Heart left ventricle (tissue), 16 donors: ENCODE data around the gene SMC1B. TPM values are rescaled to one million over a fixed set of nuclear protein-coding genes. Genes with fewer than 3 reads are reported as not detected.
A peak's percentile ranks its signal among the peaks of the same experiment; 100 is the strongest.

ENCODE experiments used
- ATAC-seq, 4 donors: fragments of 200-7000 bp; cut with Tn5 transposase; one replicate each; pipeline ENCODE4 v1.9.1; 2020 to 2022; ENCODE audit warnings: moderate library complexity in 4 of 4, mild to moderate bottlenecking in 3 of 4, moderate number of reproducible peaks in 1 of 4
- DNase-seq, 5 donors: peaks; one replicate each; pipeline ENCODE4 v3.0.0-alpha.2; 2020
- H3K27ac ChIP-seq, 12 donors: fragments of 200-600 bp; sonication (generic) in 4 of 12; one replicate each; pipeline versions ENCODE4 v1.5.0 to v1.8.0; 2016 to 2022; ENCODE audit warnings: mild to moderate bottlenecking in 2 of 12
- H3K27me3 ChIP-seq, 9 donors: fragments of 200-600 bp; sonication (generic) in 2 of 9; one replicate each; pipeline versions ENCODE4 v1.5.1 to v1.8.0; 2016 to 2022; ENCODE audit warnings: mild to moderate bottlenecking in 3 of 9
- H3K36me3 ChIP-seq, 9 donors: fragments of 200-600 bp; sonication (generic) in 2 of 9; one replicate each; pipeline versions ENCODE4 v1.5.0 to v1.8.0; 2018 to 2022; ENCODE audit warnings: mild to moderate bottlenecking in 2 of 9
- H3K4me1 ChIP-seq, 12 donors: fragments of 200-600 bp; sonication (generic) in 4 of 12; one replicate each; pipeline versions ENCODE4 v1.5.0 to v1.8.0; 2016 to 2022; ENCODE audit warnings: mild to moderate bottlenecking in 3 of 12
- H3K4me3 ChIP-seq, 12 donors: fragments of 200-600 bp; sonication (generic) in 4 of 12; one replicate each; pipeline versions ENCODE4 v1.5.0 to v1.8.0; 2017 to 2022; ENCODE audit warnings: mild to moderate bottlenecking in 9 of 12, moderate library complexity in 4 of 12
- H3K9me3 ChIP-seq, 12 donors: fragments of 200-600 bp; sonication (generic) in 4 of 12; one replicate each; pipeline versions ENCODE4 v1.5.0 to v1.8.0; 2016 to 2022; ENCODE audit warnings: mild to moderate bottlenecking in 1 of 12
- CTCF ChIP-seq, 12 donors: fragments of 200-600 bp; sonication (generic) in 4 of 12; IDR thresholded peaks; one replicate each; pipeline versions ENCODE4 v1.5.0 to v1.8.0; 2018 to 2022; ENCODE audit warnings: antibody characterized with exemption in 12 of 12, mild to moderate bottlenecking in 5 of 12
- POLR2A ChIP-seq, 2 donors: fragments of 450-650 bp; IDR thresholded peaks; one replicate each; pipeline ENCODE4 v1.6.1; 2017; ENCODE audit warnings: antibody characterized with exemption in 2 of 2, mild to moderate bottlenecking in 2 of 2, moderate library complexity in 2 of 2
- WGBS, 4 donors: extraction: QIAGEN DNeasy Blood & Tissue Kit in 2 of 4; methylation state at CpG; one replicate each; pipeline versions ENCODE4 v1.1.5 to v1.1.7; 2013 to 2018; 5-methylcytosine and 5-hydroxymethylcytosine counted together
- intact Hi-C, 10 donors: fragments of 100-400 bp; cut with DNase I; formaldehyde crosslinking; loops; one replicate each; pipeline versions ENCODE4 v1.11.1 to v1.14.2; 2022
- polyA plus RNA-seq, 2 donors: library from polyadenylated mRNA; stranded (reverse); fragments of 200-250 nt; gene quantifications; one replicate each; pipeline ENCODE4 v1.2.3, GENCODE V29; 2013
- total RNA-seq, 9 donors: library from RNA; depleted of rRNA in 2 of 9; stranded (reverse); fragments of >200 nt in 2 of 9; fragmentation: NEBNext Ultra II Directional in 3 of 9; extraction: Animal tissue kit (Norgen Biotek cat#: 25700) in 3 of 9; gene quantifications; one replicate each; pipeline versions ENCODE4 v1.1.0 to v1.2.4, GENCODE V29; 2016 to 2023
- donor health status: ischemic (EF 13 %, LVEDD 7.1; RV severe dilation, severe dysfunction).
- donor health status: healthy with polysubstance abuse.
- donor health status: DM: no; HTN: yes; CAD: no.
- donor health status: DM: no; HTN: no; CAD: no.
- donor health status: ischemic (EF 25% LVEDD 6.9; RV normal size, moderate dysfunction).
- donor health status: ischemic (EF 25% LVEDD 5.7; RV mildly dilated, moderate dysfunction).
- donor health status: healthy.
- donor health status: DM: yes; HTN: yes; CAD: no.
- donor health status: ischemic (EF 35%, LVEDD 5.7; RV mildly dilated, moderate dysfunction).
- donor health status: nonischemic (EF 11% LVEDD 7.7; RV severe dilation, severe dysfunction).
- donor health status: DM: yes; HTN: yes; CAD: no.
- donor health status: PGD.
- donor health status: ischemic (EF 29% LVEDD 5.4; RV normal size, mild dysfunction).
- donor health status: nonischemic (EF 23%, LVEDD 6.1; RV moderate dilation, normal function).

Gene SMC1B
- total and polyA plus RNA-seq, 11 donors: not detected

- H3K4me1 ChIP-seq: peaks cover 0 to 13% (median 6%) of the 10 kb centered on the region in 12 donors
- peaks cover 0 to 4% (median 0%) of the 10 kb centered on the region in 9 donors for H3K27me3 ChIP-seq
- intact Hi-C loops: loop anchor here in 3 of 10 donors (5.0 to 10.0 kb wide), 2 partner anchors 116 to 329 kb away; no protein-coding TSS in a partner anchor
- no peak for TF ChIP-seq CTCF (IDR thresholded peaks at IDR 0.05)
- TF ChIP-seq POLR2A (IDR thresholded peaks at IDR 0.05): no peak
- H3K4me3 ChIP-seq: no peak overlapping the region
- no peaks in the 10 kb centered on the region for H3K36me3 ChIP-seq
- H3K9me3 ChIP-seq: peaks cover 0 to 5% (median 0%) of the 10 kb centered on the region in 12 donors
- ATAC-seq (no peak), DNase-seq (no peak)
- 86 to 93% (median 88%) methylated on average over 19 of the region's 19 CpGs for WGBS, 4 donors
- H3K27ac ChIP-seq: no peak overlapping the region
Measured at GRCh38 chr22:45430871-45431270, 17.5 kb upstream of the SMC1B start.

- WGBS, 4 donors: 82 to 88% (median 83%) methylated on average over 18 of the region's 18 CpGs
- intact Hi-C loops: loop anchor here in 3 of 10 donors (5.0 to 10.0 kb wide), 2 partner anchors 115 to 328 kb away; no protein-coding TSS in a partner anchor
Measured at GRCh38 chr22:45429981-45430775, 16.8 kb upstream of the SMC1B start.

GRCh38 chr22:45429424-45429823 is 16.0 kb upstream of the SMC1B start:
- Histone ChIP-seq H3K36me3 (no peaks in the 10 kb centered on the region), H3K27me3 (peaks cover 0 to 4% (median 0%) of the 10 kb centered on the region in 9 donors), H3K27ac (no peak overlapping the region), H3K4me1 (no peaks in the 10 kb centered on the region), H3K4me3 (no peak overlapping the region), H3K9me3 (peaks cover 0 to 5% (median 0%) of the 10 kb centered on the region in 12 donors)
- intact Hi-C loops: no loop called here
- TF ChIP-seq CTCF (IDR thresholded peaks at IDR 0.05): no peak
- no peak for TF ChIP-seq POLR2A (IDR thresholded peaks at IDR 0.05)
- no peak for DNase-seq
- 82 to 93% (median 89%) methylated on average over 10 of the region's 10 CpGs for WGBS, 4 donors
- peak in 1 of 4 donors; percentile 17 for ATAC-seq

More at GRCh38 chr22:45429981-45430775, 16.8 kb upstream of the SMC1B start:
- H3K36me3 ChIP-seq: no peaks in the 10 kb centered on the region
- ATAC-seq (no peak), DNase-seq (no peak)
- H3K9me3 ChIP-seq: peaks cover 0 to 5% (median 0%) of the 10 kb centered on the region in 12 donors
- peaks cover 0 to 6% (median under 1%) of the 10 kb centered on the region in 12 donors for H3K4me1 ChIP-seq
- no peak for TF ChIP-seq POLR2A (IDR thresholded peaks at IDR 0.05)
- no peak for TF ChIP-seq CTCF (IDR thresholded peaks at IDR 0.05)
- H3K27ac ChIP-seq: no peak overlapping the region
- peaks cover 0 to 4% (median 0%) of the 10 kb centered on the region in 9 donors for H3K27me3 ChIP-seq
- no peak overlapping the region for H3K4me3 ChIP-seq
